A673 (cell line): Measurements from ENCODE around the gene PHETA1. TPM values are rescaled to one million over a fixed set of nuclear protein-coding genes. Genes with fewer than 3 reads are reported as not detected.

Experiments used
- BruUV-seq: library from RNA; stranded (reverse); fragments of 400-500 nt; replicated peaks from 2 replicates; lab custom pipeline; 2021; lab: Mats Ljungman, UMichigan
- CTCF ChIA-PET: fragments of 300-600 bp; sonication (Branson Sonifier 250); formaldehyde crosslinking; loops from one replicate; lab custom pipeline; 2022; ENCODE audit warnings: antibody characterized with exemption; lab: Charles Lee
- POLR2A ChIA-PET: fragments of 300-600 bp; sonication (Branson Sonifier 250); formaldehyde crosslinking; loops from one replicate; lab custom pipeline; 2022; ENCODE audit warnings: antibody characterized with exemption; ENCODE audit not compliant: low non-redundant PET; lab: Charles Lee
- DNase-seq: peaks from one replicate; pipeline ENCODE4 v3.0.0-alpha.2; 2015; ENCODE audit warnings: low spot score
- H3K27ac ChIP-seq: fragments of 200-600 bp; sonication (generic); 2 replicates; pipeline ENCODE4 v1.5.1; 2016; ENCODE audit warnings: mixed run types, low read depth, mild to moderate bottlenecking, mixed read lengths, antibody characterized with exemption, low read length; ENCODE audit not compliant: poor library complexity, severe bottlenecking
- H3K27me3 ChIP-seq: fragments of 200-600 bp; sonication (generic); replicated peaks from 2 replicates; pipeline ENCODE4 v1.6.1; 2017; ENCODE audit warnings: mixed run types, low read depth, mild to moderate bottlenecking, mixed read lengths, antibody characterized with exemption, low read length; ENCODE audit not compliant: insufficient read depth, poor library complexity
- H3K36me3 ChIP-seq: fragments of 200-600 bp; sonication (generic); 2 replicates; pipeline ENCODE4 v1.6.1; 2016; ENCODE audit warnings: mixed run types, mild to moderate bottlenecking, mixed read lengths, antibody characterized with exemption, low read length; ENCODE audit not compliant: insufficient read depth, poor library complexity, severe bottlenecking
- H3K4me1 ChIP-seq: fragments of 200-600 bp; sonication (generic); 2 replicates; pipeline ENCODE4 v1.6.1; 2017; ENCODE audit warnings: mixed run types, mild to moderate bottlenecking, mixed read lengths, antibody characterized with exemption, low read length; ENCODE audit not compliant: insufficient read depth, poor library complexity, severe bottlenecking
- H3K4me3 ChIP-seq: fragments of 200-600 bp; sonication (generic); 2 replicates; pipeline ENCODE4 v1.5.1; 2016; ENCODE audit warnings: low read depth, mixed run types, mild to moderate bottlenecking, mixed read lengths, low read length; ENCODE audit not compliant: poor library complexity, severe bottlenecking
- H3K9me3 ChIP-seq: fragments of 200-600 bp; sonication (generic); 2 replicates; pipeline ENCODE4 v1.6.1; 2016; ENCODE audit warnings: mixed run types, low read depth, mild to moderate bottlenecking, mixed read lengths, antibody characterized with exemption, low read length; ENCODE audit not compliant: poor library complexity, severe bottlenecking
- CTCF ChIP-seq: fragments of 300-800, 200-600 bp; sonication (generic); conservative IDR thresholded peaks from 2 replicates; pipeline ENCODE4 v1.5.1; 2017; ENCODE audit warnings: low read depth, mild to moderate bottlenecking, antibody characterized with exemption, low read length, moderate library complexity, mixed read lengths
- EZH2 ChIP-seq: fragments of 200-600 bp; sonication (generic); IDR thresholded peaks from 2 replicates; pipeline ENCODE4 v1.6.1; 2017; ENCODE audit warnings: borderline replicate concordance, low read depth, mild to moderate bottlenecking, mixed read lengths, antibody characterized with exemption, low read length; ENCODE audit not compliant: poor library complexity, severe bottlenecking
- intact Hi-C: fragments of 100-400 bp; cut with micrococcal nuclease; formaldehyde crosslinking; loops from one replicate; pipeline ENCODE4 v1.10.0; 2022; ENCODE audit not compliant: unreplicated experiment
- total RNA-seq: library from RNA; stranded (reverse); gene quantifications from 2 replicates; pipeline ENCODE4 v1.2.3, GENCODE V29; 2021

PHETA1 gene
- total RNA-seq, 1 experiment from 2014 or later: 5.7 TPM

- Histone ChIP-seq H3K36me3 (no peaks in the 10 kb centered on the region), H3K9me3 (no peaks in the 10 kb centered on the region), H3K27ac (no peak overlapping the region), H3K4me3 (no peak overlapping the region), H3K27me3 (no peaks in the 10 kb centered on the region), H3K4me1 (no peaks in the 10 kb centered on the region)
- ChIA-PET CTCF (no interaction called here), POLR2A (no interaction called here)
- intact Hi-C loops: no loop called here
- BruUV-seq: no TSS peak
- DNase-seq: no peak
- no peak for TF ChIP-seq CTCF
- TF ChIP-seq EZH2: no peak
Observed at GRCh38 chr12:111354511-111354910, 14.4 kb downstream of the PHETA1 start.

DNA sequence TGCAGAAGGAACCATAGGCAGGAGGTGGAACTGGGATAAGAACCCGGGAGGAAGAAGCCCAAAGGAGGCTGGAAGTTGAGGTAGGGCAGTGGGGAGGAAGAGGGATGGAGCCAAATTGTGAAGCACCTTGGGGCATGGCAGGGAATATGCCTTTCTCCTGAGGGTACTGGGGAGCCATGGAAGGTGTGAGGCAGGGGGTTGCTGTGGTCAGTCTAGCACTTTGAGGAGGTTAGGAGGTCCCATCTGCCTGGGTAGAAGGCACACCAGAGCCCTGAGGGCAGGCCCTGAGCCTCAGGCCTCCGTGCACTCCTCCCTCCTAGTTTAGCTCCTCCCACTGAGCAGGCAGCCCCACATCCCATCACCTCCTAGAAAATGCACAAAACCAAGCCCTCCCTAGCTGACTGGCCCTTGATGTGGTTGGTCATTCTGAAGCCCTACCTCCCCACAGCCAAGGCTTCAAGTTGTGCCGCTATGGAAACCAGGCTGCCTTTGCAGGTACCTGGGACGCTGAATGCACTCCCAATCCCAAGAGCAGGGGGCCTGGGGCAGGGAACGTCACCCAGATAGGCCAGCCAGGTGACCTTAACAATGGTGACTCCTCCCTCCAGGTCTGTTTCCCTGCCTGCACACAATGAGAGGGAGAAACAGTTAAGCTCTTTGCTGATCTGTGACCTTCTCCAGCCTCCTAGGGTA lies 15.1 kb downstream of the PHETA1 start:
- TF ChIP-seq EZH2 (no peak), CTCF (no peak)
- no TSS peak for BruUV-seq
- ChIA-PET POLR2A (no interaction called here), CTCF (no interaction called here)
- H3K36me3 ChIP-seq: no peaks in the 10 kb centered on the region
- intact Hi-C loops: no loop called here
- no peak overlapping the region for H3K4me3 ChIP-seq
- H3K27me3 ChIP-seq: no peaks in the 10 kb centered on the region
- no peaks in the 10 kb centered on the region for H3K9me3 ChIP-seq
- H3K4me1 ChIP-seq: no peaks in the 10 kb centered on the region
- no peak for DNase-seq
- H3K27ac ChIP-seq: no peak overlapping the region

GRCh38 chr12:111353026-111353425 lies 15.9 kb downstream of the PHETA1 start:
- intact Hi-C loops: no loop called here
- BruUV-seq: no TSS peak

More at GRCh38 chr12:111353026-111353425, 15.9 kb downstream of the PHETA1 start:
- Histone ChIP-seq H3K4me1 (no peaks in the 10 kb centered on the region), H3K36me3 (no peaks in the 10 kb centered on the region), H3K27me3 (no peaks in the 10 kb centered on the region), H3K4me3 (no peak overlapping the region), H3K9me3 (peaks cover 4% of the 10 kb centered on the region), H3K27ac (no peak overlapping the region)
- ChIA-PET POLR2A (no interaction called here), CTCF (interaction anchor here (0.6 kb wide), 1 partner anchor 841 kb away, joined by 6 read pairs; no protein-coding TSS in a partner anchor)
- no peak for DNase-seq
- TF ChIP-seq CTCF: no peak
- no peak for TF ChIP-seq EZH2
